Progenitor cell of endocrine pancreas (in vitro differentiated cells): ENCODE data around the gene SERPINE3. TPM values are rescaled to one million over a fixed set of nuclear protein-coding genes. Genes with fewer than 3 reads are reported as not detected.

Experiments used
- DNase-seq: peaks from one replicate; pipeline ENCODE4 v3.0.0; 2021; ENCODE audit warnings: low spot score; ENCODE audit not compliant: unreplicated experiment
- H3K27ac Mint-ChIP-seq: 2 replicates; pipeline ENCODE4 v1.8.0; 2021; ENCODE audit warnings: mild to moderate bottlenecking, moderate library complexity, mixed read lengths
- H3K27me3 Mint-ChIP-seq: 2 replicates; pipeline ENCODE4 v1.8.0; 2021; ENCODE audit warnings: mixed read lengths
- H3K36me3 Mint-ChIP-seq: 2 replicates; pipeline ENCODE4 v1.8.0; 2022; ENCODE audit warnings: mixed read lengths; ENCODE audit not compliant: insufficient read depth
- H3K4me1 Mint-ChIP-seq: 2 replicates; pipeline ENCODE4 v1.8.0; 2021; ENCODE audit warnings: low read depth, mixed read lengths
- H3K4me3 Mint-ChIP-seq: 2 replicates; pipeline ENCODE4 v1.8.0; 2021; ENCODE audit warnings: low read depth, mild to moderate bottlenecking, moderate library complexity, mixed read lengths
- H3K9me3 Mint-ChIP-seq: 2 replicates; pipeline ENCODE4 v1.8.0; 2021; ENCODE audit warnings: low read depth, mixed read lengths
- CTCF ChIP-seq: fragments of 200-600 bp; sonication (generic); IDR thresholded peaks from one replicate; pipeline ENCODE4 v1.5.0; 2021; ENCODE audit warnings: antibody characterized with exemption, mild to moderate bottlenecking; ENCODE audit not compliant: unreplicated experiment
- total RNA-seq: library from RNA; stranded (reverse); gene quantifications from 2 replicates; pipeline ENCODE4 v1.2.1, GENCODE V29; 2021

Gene SERPINE3
- total RNA-seq, 1 donor from 2014 or later: not detected

GRCh38 chr13:51303063-51303552, 36.4 kb upstream of the SERPINE3 start:
- Mint-ChIP-seq H3K9me3 (no peaks in the 10 kb centered on the region), H3K36me3 (no peaks in the 10 kb centered on the region), H3K27me3 (no peaks in the 10 kb centered on the region), H3K27ac (no peak overlapping the region), H3K4me1 (no peaks in the 10 kb centered on the region), H3K4me3 (no peak overlapping the region)
- DNase-seq: no peak
- TF ChIP-seq CTCF: no peak

- Mint-ChIP-seq H3K27me3 (peaks cover 4% of the 10 kb centered on the region), H3K4me3 (no peak overlapping the region), H3K9me3 (no peaks in the 10 kb centered on the region), H3K36me3 (no peaks in the 10 kb centered on the region), H3K27ac (no peak overlapping the region), H3K4me1 (no peaks in the 10 kb centered on the region)
- TF ChIP-seq CTCF: no peak
- DNase-seq: no peak
Observed at GRCh38 chr13:51303882-51304281, 35.6 kb upstream of the SERPINE3 start.

GRCh38 chr13:51305271-51305967, 34.1 kb upstream of the SERPINE3 start:
- TF ChIP-seq CTCF: no peak
- Mint-ChIP-seq H3K4me3 (no peak overlapping the region), H3K27ac (no peak overlapping the region), H3K36me3 (no peaks in the 10 kb centered on the region), H3K4me1 (no peaks in the 10 kb centered on the region), H3K27me3 (peaks cover 4% of the 10 kb centered on the region), H3K9me3 (no peaks in the 10 kb centered on the region)
- no peak for DNase-seq

- H3K4me1 Mint-ChIP-seq: no peaks in the 10 kb centered on the region
- TF ChIP-seq CTCF: no peak
- no peak for DNase-seq
Observed at GRCh38 chr13:51308781-51309180, 30.7 kb upstream of the SERPINE3 start.

GRCh38 chr13:51311231-51311630, 28.3 kb upstream of the SERPINE3 start:
- DNase-seq: no peak
- Mint-ChIP-seq H3K27me3 (peaks cover 11% of the 10 kb centered on the region), H3K4me3 (no peak overlapping the region)

More at GRCh38 chr13:51308781-51309180, 30.7 kb upstream of the SERPINE3 start:
- H3K9me3 Mint-ChIP-seq: no peaks in the 10 kb centered on the region
- no peaks in the 10 kb centered on the region for H3K36me3 Mint-ChIP-seq
- H3K4me3 Mint-ChIP-seq: no peak overlapping the region
- peaks cover 7% of the 10 kb centered on the region for H3K27me3 Mint-ChIP-seq
- H3K27ac Mint-ChIP-seq: no peak overlapping the region

More at GRCh38 chr13:51311231-51311630, 28.3 kb upstream of the SERPINE3 start:
- Mint-ChIP-seq H3K27ac (peak overlapping the region; percentile 37), H3K9me3 (no peaks in the 10 kb centered on the region), H3K4me1 (no peaks in the 10 kb centered on the region), H3K36me3 (no peaks in the 10 kb centered on the region)
- TF ChIP-seq CTCF: no peak
